Measurements from ENCODE around the gene GNAS.

GNAS gene

DNA sequence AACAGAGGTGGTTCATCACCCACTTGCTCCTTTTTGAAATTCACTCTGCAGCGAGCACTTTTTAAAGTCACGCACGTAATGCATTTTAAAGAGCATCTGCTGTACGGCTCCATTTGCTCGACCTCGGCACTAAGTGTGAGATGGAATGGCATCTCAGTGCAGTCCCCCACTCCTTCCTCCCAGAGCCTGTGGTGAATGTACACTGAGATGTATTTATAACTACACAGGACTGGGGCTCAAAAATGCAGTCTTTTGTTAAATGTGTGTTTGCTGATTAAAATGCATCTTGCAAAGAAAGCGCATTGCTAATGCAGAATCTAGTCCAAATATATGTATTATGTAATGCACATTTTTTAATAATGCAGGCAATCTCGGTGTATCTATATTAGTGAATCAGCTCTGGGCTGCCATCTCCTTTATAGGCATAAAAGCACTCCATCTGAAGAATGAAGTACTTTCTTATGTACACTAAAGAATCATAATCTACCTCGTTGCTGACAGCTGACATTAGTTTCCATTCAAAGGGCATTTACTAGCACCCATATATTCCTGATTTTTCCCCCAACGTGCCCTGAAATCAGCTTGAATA is 15.8 kb upstream of the GNAS start:
- Histone ChIP-seq H3K9me3 (ENCODE audit: insufficient read depth, low read length) (no peaks in the 10 kb centered on the region), H3K9ac (ENCODE audit: low read length) (no peak overlapping the region), H3K27ac (ENCODE audit: low read length) (no peak overlapping the region), H3K4me2 (ENCODE audit: low read length) (no peak overlapping the region), H2AFZ (ENCODE audit: low read depth, low read length) (no peak overlapping the region), H3K4me3 (ENCODE audit: low read length) (no peak overlapping the region), H4K20me1 (ENCODE audit: insufficient read depth, low read length) (no peaks in the 10 kb centered on the region; the same call in 1 of the 2 replicates), H3K4me1 (ENCODE audit: low read length) (no peaks in the 10 kb centered on the region), H3K27me3 (ENCODE audit: low read depth, low read length) (peaks cover 17% of the 10 kb centered on the region), H3K36me3 (replicated peaks; ENCODE audit: low read depth, low read length) (no peaks in the 10 kb centered on the region), H3K79me2 (ENCODE audit: low read length) (peaks cover 4% of the 10 kb centered on the region; the same call in 1 of the 2 replicates)
- TF ChIP-seq CTCF (IDR thresholded peaks at IDR 0.05; ENCODE audit: low read depth, low read length) (no peak), EZH2phosphoT487 (IDR thresholded peaks at IDR 0.05; ENCODE audit: low read depth) (no peak)

DNA sequence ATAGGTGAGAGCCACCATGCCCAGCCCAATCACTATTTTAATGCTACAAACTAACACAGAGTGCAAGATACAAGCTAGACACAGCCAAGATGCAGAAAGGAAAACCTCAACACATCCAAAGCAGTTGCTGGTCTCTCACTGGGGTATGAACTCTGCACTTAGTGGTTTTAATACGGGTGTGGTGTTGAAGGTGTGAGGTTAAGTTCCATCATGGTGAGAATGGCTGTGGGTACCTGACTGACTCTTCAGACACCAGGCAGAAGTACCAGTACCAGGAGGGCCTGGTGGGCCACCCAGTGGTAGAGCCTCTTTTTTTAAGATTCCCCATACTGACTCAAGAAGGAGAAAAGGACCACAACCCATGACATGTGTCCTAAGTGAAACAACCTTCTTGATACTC is 14.8 kb upstream of the GNAS start:
- no peak overlapping the region for H3K9ac ChIP-seq (ENCODE audit: low read length)
- H3K4me3 ChIP-seq (ENCODE audit: low read length), result no peak overlapping the region
- no peak overlapping the region for H2AFZ ChIP-seq (ENCODE audit: low read depth, low read length)
- H3K27ac ChIP-seq (ENCODE audit: low read length), result no peak overlapping the region
- TF ChIP-seq CTCF (IDR thresholded peaks at IDR 0.05; ENCODE audit: low read depth, low read length) (no peak), EZH2phosphoT487 (IDR thresholded peaks at IDR 0.05; ENCODE audit: low read depth) (no peak)
- H3K9me3 ChIP-seq (ENCODE audit: insufficient read depth, low read length), result no peaks in the 10 kb centered on the region
- peaks cover 20% of the 10 kb centered on the region for H3K27me3 ChIP-seq (ENCODE audit: low read depth, low read length)
- no peaks in the 10 kb centered on the region for H3K4me1 ChIP-seq (ENCODE audit: low read length)
- no peak overlapping the region for H3K4me2 ChIP-seq (ENCODE audit: low read length)
- H3K79me2 ChIP-seq (ENCODE audit: low read length), result peaks cover under 1% of the 10 kb centered on the region; the same call in 1 of the 2 replicates
- no peaks in the 10 kb centered on the region for H3K36me3 ChIP-seq (replicated peaks; ENCODE audit: low read depth, low read length)
- H4K20me1 ChIP-seq (ENCODE audit: insufficient read depth, low read length), result no peaks in the 10 kb centered on the region; the same call in 1 of the 2 replicates

GRCh38 chr20:58838174-58838573 is 14.3 kb upstream of the GNAS start:
- H3K9me3 ChIP-seq (ENCODE audit: insufficient read depth, low read length), result no peaks in the 10 kb centered on the region
- H3K4me1 ChIP-seq (ENCODE audit: low read length), result no peaks in the 10 kb centered on the region
- no peak overlapping the region for H2AFZ ChIP-seq (ENCODE audit: low read depth, low read length)
- H3K27ac ChIP-seq (ENCODE audit: low read length), result no peak overlapping the region
- TF ChIP-seq CTCF (IDR thresholded peaks at IDR 0.05; ENCODE audit: low read depth, low read length) (no peak), EZH2phosphoT487 (IDR thresholded peaks at IDR 0.05; ENCODE audit: low read depth) (no peak)
- no peaks in the 10 kb centered on the region for H3K36me3 ChIP-seq (replicated peaks; ENCODE audit: low read depth, low read length)
- no peaks in the 10 kb centered on the region; the same call in 1 of the 2 replicates for H4K20me1 ChIP-seq (ENCODE audit: insufficient read depth, low read length)
- H3K27me3 ChIP-seq (ENCODE audit: low read depth, low read length), result peaks cover 24% of the 10 kb centered on the region
- H3K9ac ChIP-seq (ENCODE audit: low read length), result no peak overlapping the region
- no peak overlapping the region for H3K4me3 ChIP-seq (ENCODE audit: low read length)
- no peaks in the 10 kb centered on the region; the same call in 1 of the 2 replicates for H3K79me2 ChIP-seq (ENCODE audit: low read length)
- H3K4me2 ChIP-seq (ENCODE audit: low read length), result no peak overlapping the region

GRCh38 chr20:58839474-58839874 is 13.0 kb upstream of the GNAS start:
- no peaks in the 10 kb centered on the region; the same call in 1 of the 2 replicates for H3K79me2 ChIP-seq (ENCODE audit: low read length)
- H3K27ac ChIP-seq (ENCODE audit: low read length), result no peak overlapping the region

More at GRCh38 chr20:58839474-58839874, 13.0 kb upstream of the GNAS start:
- no peak overlapping the region for H3K9ac ChIP-seq (ENCODE audit: low read length)
- H3K4me3 ChIP-seq (ENCODE audit: low read length), result peak overlapping the region; percentile 45
- H3K9me3 ChIP-seq (ENCODE audit: insufficient read depth, low read length), result no peaks in the 10 kb centered on the region
- H3K4me1 ChIP-seq (ENCODE audit: low read length), result no peaks in the 10 kb centered on the region
- no peaks in the 10 kb centered on the region; the same call in 1 of the 2 replicates for H4K20me1 ChIP-seq (ENCODE audit: insufficient read depth, low read length)
- H3K27me3 ChIP-seq (ENCODE audit: low read depth, low read length), result peaks cover 19% of the 10 kb centered on the region
- TF ChIP-seq CTCF (IDR thresholded peaks at IDR 0.05; ENCODE audit: low read depth, low read length), result peak; percentile 75
- no peak for TF ChIP-seq EZH2phosphoT487 (IDR thresholded peaks at IDR 0.05; ENCODE audit: low read depth)
- peak overlapping the region; percentile 55 for H3K4me2 ChIP-seq (ENCODE audit: low read length)
- no peaks in the 10 kb centered on the region for H3K36me3 ChIP-seq (replicated peaks; ENCODE audit: low read depth, low read length)
- H2AFZ ChIP-seq (ENCODE audit: low read depth, low read length), result no peak overlapping the region; the same call in 1 of the 2 replicates
